Suprapubic skin (tissue), 4 donors: ENCODE data around the gene SMR3A. TPM values are rescaled to one million over a fixed set of nuclear protein-coding genes. Genes with fewer than 3 reads are reported as not detected.

Source experiments
- DNase-seq, 2 donors: peaks; one replicate each; pipeline ENCODE4 v3.0.0-alpha.2; 2019; ENCODE audit warnings: low spot score in 2 of 2
- H3K27ac ChIP-seq: fragments of 200-600 bp; sonication (generic); one replicate; pipeline ENCODE4 v1.5.1; 2019
- H3K27me3 ChIP-seq: fragments of 200-600 bp; sonication (generic); one replicate; pipeline ENCODE4 v1.5.1; 2019
- H3K36me3 ChIP-seq: fragments of 200-600 bp; sonication (generic); one replicate; pipeline ENCODE4 v1.5.1; 2019
- H3K4me1 ChIP-seq: fragments of 200-600 bp; sonication (generic); one replicate; pipeline ENCODE4 v1.5.1; 2019
- H3K4me3 ChIP-seq: fragments of 200-600 bp; sonication (generic); one replicate; pipeline ENCODE4 v1.5.1; 2019; ENCODE audit warnings: mild to moderate bottlenecking
- H3K9me3 ChIP-seq: fragments of 200-600 bp; sonication (generic); one replicate; pipeline ENCODE4 v1.5.1; 2019
- CTCF ChIP-seq, 2 donors: fragments of 200-600 bp in 1 of 2; fragments of 450-650 bp in 1 of 2; sonication (generic) in 1 of 2; IDR thresholded peaks; one replicate each; pipeline ENCODE4 v1.5.1; 2016 to 2019; ENCODE audit warnings: antibody characterized with exemption in 2 of 2, mild to moderate bottlenecking in 1 of 2, moderate library complexity in 1 of 2
- EP300 ChIP-seq: sonication (generic); formaldehyde crosslinking; IDR thresholded peaks from one replicate; pipeline ENCODE4 v1.6.1; 2017; ENCODE audit warnings: antibody characterized with exemption
- POLR2A ChIP-seq, 2 donors: fragments of 450-650 bp; IDR thresholded peaks; one replicate each; pipeline ENCODE4 v1.6.1; 2017; ENCODE audit warnings: antibody characterized with exemption in 2 of 2, mild to moderate bottlenecking in 2 of 2, moderate library complexity in 2 of 2
- POLR2AphosphoS5 ChIP-seq, 3 donors: sonication (generic); formaldehyde crosslinking; IDR thresholded peaks; one replicate each; pipeline ENCODE4 v1.6.1; 2017; ENCODE audit warnings: antibody characterized with exemption in 3 of 3
- WGBS: methylation state at CpG from one replicate; pipeline ENCODE4 v1.1.5; 2018; 5-methylcytosine and 5-hydroxymethylcytosine counted together
- total RNA-seq, 4 donors: library from RNA; depleted of rRNA; stranded (reverse); fragments of >200 nt; gene quantifications; one replicate each; pipeline ENCODE4 v1.1.0, GENCODE V29; 2016

The SMR3A gene
- not detected for total RNA-seq

DNA sequence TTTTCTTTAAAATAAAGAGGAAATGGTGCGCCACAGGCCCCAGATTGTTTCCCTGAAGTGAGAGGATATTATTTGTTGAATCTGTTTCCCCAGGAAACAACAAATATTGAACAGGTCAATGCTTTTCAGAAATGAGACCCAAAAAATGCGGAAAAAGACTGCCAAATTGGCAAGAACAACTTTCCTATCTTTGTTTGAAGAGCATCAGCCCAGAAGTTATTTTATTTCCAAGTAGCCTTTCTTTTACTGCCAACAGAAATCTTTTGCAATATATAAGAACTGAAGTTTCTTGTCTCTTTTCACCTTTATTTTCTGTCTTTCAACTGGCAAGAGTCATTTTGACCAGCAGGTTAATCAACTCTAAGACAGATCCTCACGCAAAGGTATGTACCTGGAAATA is at the start of gene SMR3A:
TSS of gene SMR3A (plus strand) at position 301 of the 400 bp plus-strand sequence. CDS start 1,356 bp downstream, outside the sequence.
- no peak within 1 kb of the TSS for H3K4me3 ChIP-seq
- H3K27me3 ChIP-seq = no peaks in the 10 kb centered on the region
- no peaks in the 10 kb centered on the region for H3K36me3 ChIP-seq
- no peaks in the 10 kb centered on the region for H3K9me3 ChIP-seq
- no peak within 1 kb of the TSS for H3K27ac ChIP-seq
- DNase-seq = no peak
- WGBS = 87% methylated on average over 3 of the region's 3 CpGs
- TF ChIP-seq EP300 (no peak), CTCF (IDR thresholded peaks at IDR 0.05) (no peak), POLR2AphosphoS5 (IDR thresholded peaks at IDR 0.05) (no peak), POLR2A (IDR thresholded peaks at IDR 0.05) (no peak)
- H3K4me1 ChIP-seq = no peaks in the 10 kb centered on the region

- Histone ChIP-seq H3K9me3 (no peaks in the 10 kb centered on the region), H3K4me1 (no peaks in the 10 kb centered on the region), H3K36me3 (no peaks in the 10 kb centered on the region), H3K27me3 (no peaks in the 10 kb centered on the region), H3K27ac (no peak overlapping the region), H3K4me3 (no peak overlapping the region)
- no peak for DNase-seq
- TF ChIP-seq CTCF (IDR thresholded peaks at IDR 0.05) = no peak
- TF ChIP-seq POLR2AphosphoS5 (IDR thresholded peaks at IDR 0.05) = no peak
- TF ChIP-seq EP300 = no peak
- TF ChIP-seq POLR2A (IDR thresholded peaks at IDR 0.05) = no peak
These were observed 46.8 kb upstream of the SMR3A start for GRCh38 chr4:70313736-70314135.

DNA sequence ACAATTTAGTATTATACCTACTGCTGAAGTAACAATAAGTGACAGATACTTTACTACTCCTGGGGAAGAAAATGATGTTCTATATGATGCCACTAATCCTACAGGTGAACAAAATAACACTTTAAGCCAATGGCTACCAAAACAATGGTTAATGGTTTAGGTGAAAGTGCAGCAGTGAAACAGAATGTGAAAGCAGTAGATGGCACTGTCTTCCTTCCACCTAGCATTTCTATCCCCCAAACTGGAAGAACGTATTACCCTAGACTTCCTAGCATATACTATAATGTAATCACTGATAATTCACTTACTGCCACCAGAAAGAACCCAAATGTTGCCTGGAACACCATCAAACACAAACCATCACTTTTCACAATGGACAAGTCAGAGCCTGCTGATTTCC is 44.6 kb upstream of the SMR3A start:
- Histone ChIP-seq H3K4me1 (no peaks in the 10 kb centered on the region), H3K9me3 (no peaks in the 10 kb centered on the region), H3K27me3 (no peaks in the 10 kb centered on the region), H3K27ac (no peak overlapping the region), H3K36me3 (no peaks in the 10 kb centered on the region), H3K4me3 (no peak overlapping the region)
- no peak for DNase-seq
- no peak for TF ChIP-seq EP300
- WGBS = 0% methylated on average over 1 of the region's 1 CpG

DNA sequence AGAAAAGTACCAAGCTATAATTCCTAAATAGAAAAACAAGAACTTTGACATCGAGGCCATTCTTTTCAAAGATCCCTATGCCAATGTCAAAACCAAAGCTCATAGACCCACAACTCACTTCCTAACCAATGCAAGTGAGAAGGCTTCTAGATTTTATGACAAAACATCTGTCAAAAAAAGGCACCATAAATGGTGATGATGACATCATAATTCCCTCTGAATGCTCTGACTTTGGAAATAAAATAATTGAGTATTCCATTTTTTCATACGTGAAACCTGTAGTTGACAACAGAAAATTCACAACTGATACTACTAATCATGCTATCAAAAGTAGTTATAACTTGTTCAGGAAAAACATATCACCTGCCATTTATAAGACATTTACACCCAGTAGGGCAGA is 34.5 kb upstream of the SMR3A start:
- no peaks in the 10 kb centered on the region for H3K9me3 ChIP-seq
- WGBS = 88% methylated on average over 2 of the region's 2 CpGs
- no peak for DNase-seq
- H3K4me3 ChIP-seq = no peak overlapping the region
- TF ChIP-seq POLR2A (IDR thresholded peaks at IDR 0.05) = no peak
- TF ChIP-seq POLR2AphosphoS5 (IDR thresholded peaks at IDR 0.05) = no peak
- no peak for TF ChIP-seq CTCF (IDR thresholded peaks at IDR 0.05)
- no peak for TF ChIP-seq EP300
- H3K4me1 ChIP-seq = no peaks in the 10 kb centered on the region
- no peaks in the 10 kb centered on the region for H3K36me3 ChIP-seq
- no peak overlapping the region for H3K27ac ChIP-seq
- no peaks in the 10 kb centered on the region for H3K27me3 ChIP-seq

DNA sequence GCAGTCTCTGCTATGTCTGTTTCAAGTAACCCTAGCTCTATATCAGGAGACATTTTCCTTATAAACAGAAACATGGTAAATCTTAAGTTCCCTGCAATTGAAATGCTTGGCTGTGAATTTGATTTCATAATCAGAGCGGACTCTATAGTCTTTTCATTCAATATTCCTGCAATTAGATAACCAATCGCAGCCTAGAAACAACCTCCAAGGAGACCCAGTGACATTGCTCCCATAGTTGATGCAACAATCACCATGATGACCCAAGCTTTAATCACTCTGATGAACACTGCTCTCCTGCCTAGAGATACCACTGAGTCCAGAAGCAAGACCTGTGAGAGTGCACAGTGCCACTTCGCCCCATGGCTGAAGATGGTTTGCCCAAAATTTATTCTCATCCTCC is 25.9 kb upstream of the SMR3A start, which contains the start of gene CABS1:
TSS of gene CABS1 (plus strand) at position 301 of the 400 bp plus-strand sequence. CDS start at position 360, 59 bp downstream.
- Histone ChIP-seq H3K27me3 (no peaks in the 10 kb centered on the region), H3K9me3 (no peaks in the 10 kb centered on the region), H3K27ac (no peak within 1 kb of the TSS), H3K4me1 (no peaks in the 10 kb centered on the region), H3K36me3 (no peaks in the 10 kb centered on the region), H3K4me3 (no peak within 1 kb of the TSS)
- TF ChIP-seq CTCF (IDR thresholded peaks at IDR 0.05) (no peak), EP300 (no peak), POLR2AphosphoS5 (IDR thresholded peaks at IDR 0.05) (no peak), POLR2A (IDR thresholded peaks at IDR 0.05) (no peak)
- 99% methylated on average over 3 of the region's 3 CpGs for WGBS
- no peak for DNase-seq

DNA sequence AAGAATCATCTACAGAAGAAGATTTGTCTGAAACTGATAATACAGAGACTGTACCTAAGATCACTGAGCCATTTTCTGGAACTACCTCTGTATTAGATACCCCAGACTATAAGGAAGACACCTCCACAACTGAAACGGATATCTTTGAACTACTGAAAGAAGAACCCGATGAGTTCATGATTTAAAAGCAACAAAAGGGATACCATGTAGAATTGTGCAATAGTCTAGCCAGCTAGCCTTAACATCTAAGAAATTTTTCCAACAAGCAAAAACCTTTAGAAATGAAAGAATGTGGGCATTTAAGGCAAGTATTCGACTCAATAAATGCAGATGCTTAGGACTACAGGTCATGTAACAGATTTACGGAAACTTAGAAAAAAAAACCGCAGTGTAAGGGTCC is 24.5 kb upstream of the SMR3A start:
- 78% methylated on average over 5 of the region's 5 CpGs for WGBS
- no peaks in the 10 kb centered on the region for H3K4me1 ChIP-seq
- no peaks in the 10 kb centered on the region for H3K27me3 ChIP-seq
- no peak overlapping the region for H3K27ac ChIP-seq
- no peak overlapping the region for H3K4me3 ChIP-seq
- no peak for DNase-seq
- no peaks in the 10 kb centered on the region for H3K36me3 ChIP-seq
- H3K9me3 ChIP-seq = no peaks in the 10 kb centered on the region
- TF ChIP-seq POLR2A (IDR thresholded peaks at IDR 0.05) = no peak
- no peak for TF ChIP-seq CTCF (IDR thresholded peaks at IDR 0.05)
- no peak for TF ChIP-seq POLR2AphosphoS5 (IDR thresholded peaks at IDR 0.05)
- no peak for TF ChIP-seq EP300
